Endodermal cell (in vitro differentiated cells): ENCODE results near the gene HPCAL1. TPM values are rescaled to one million over a fixed set of nuclear protein-coding genes. Genes with fewer than 3 reads are reported as not detected.

Experiments used
- DNase-seq: peaks from one replicate; pipeline ENCODE4 v3.0.0-alpha.2; 2017
- H3K27ac ChIP-seq: 2 replicates; pipeline ENCODE4 v1.5.1; 2013; ENCODE audit warnings: mild to moderate bottlenecking, low read depth, low read length, moderate library complexity
- H3K27me3 ChIP-seq: 2 replicates; pipeline ENCODE4 v1.6.1; 2013; ENCODE audit warnings: mild to moderate bottlenecking, low read length, moderate library complexity; ENCODE audit not compliant: insufficient read depth, control insufficient read depth, poor library complexity, severe bottlenecking
- H3K36me3 ChIP-seq: 2 replicates; pipeline ENCODE4 v1.7.0; 2013; ENCODE audit warnings: mild to moderate bottlenecking, low read length, moderate library complexity; ENCODE audit not compliant: control insufficient read depth, insufficient read depth
- H3K4me1 ChIP-seq: one replicate; pipeline ENCODE4 v1.7.0; 2013; ENCODE audit warnings: low read length; ENCODE audit not compliant: control insufficient read depth, insufficient read depth
- H3K4me3 ChIP-seq: 2 replicates; pipeline ENCODE4 v1.5.1; 2013; ENCODE audit warnings: mild to moderate bottlenecking, low read length, moderate library complexity
- H3K9ac ChIP-seq: 2 replicates; pipeline ENCODE4 v1.6.1; 2013; ENCODE audit warnings: mild to moderate bottlenecking, low read length, moderate library complexity; ENCODE audit not compliant: poor library complexity, severe bottlenecking; ENCODE audit errors: extremely low read depth
- H3K9me3 ChIP-seq: 2 replicates; pipeline ENCODE4 v1.6.1; 2013; ENCODE audit warnings: mild to moderate bottlenecking, low read length, moderate library complexity; ENCODE audit not compliant: control insufficient read depth
- H3K27ac Mint-ChIP-seq: 2 replicates; pipeline ENCODE4 v1.8.0; 2020; ENCODE audit warnings: mixed read lengths
- H3K27me3 Mint-ChIP-seq: 2 replicates; pipeline ENCODE4 v1.8.0; 2021; ENCODE audit warnings: mild to moderate bottlenecking, mixed read lengths; ENCODE audit not compliant: insufficient read depth
- H3K36me3 Mint-ChIP-seq: 2 replicates; pipeline ENCODE4 v1.8.0; 2020; ENCODE audit warnings: low read depth, mixed read lengths
- H3K4me1 Mint-ChIP-seq: 2 replicates; pipeline ENCODE4 v1.8.0; 2020; ENCODE audit warnings: mixed read lengths
- H3K4me3 Mint-ChIP-seq: 2 replicates; pipeline ENCODE4 v1.8.0; 2020; ENCODE audit warnings: mild to moderate bottlenecking, moderate library complexity, mixed read lengths
- H3K9me3 Mint-ChIP-seq: 2 replicates; pipeline ENCODE4 v1.8.0; 2020; ENCODE audit warnings: mild to moderate bottlenecking, mixed read lengths
- CTCF ChIP-seq: fragments of 200-600 bp; sonication (generic); conservative IDR thresholded peaks from 2 replicates; pipeline ENCODE4 v1.5.0; 2021; ENCODE audit warnings: antibody characterized with exemption, mild to moderate bottlenecking
- WGBS, 2 experiments: methylation state at CpG; one replicate each; pipeline versions ENCODE4 v1.1.5 to v1.1.7; 2013; ENCODE audit warnings: missing lambda C conversion rate in 2 of 2, mixed read lengths in 1 of 2; ENCODE audit not compliant: insufficient coverage in 1 of 2, insufficient read length in 1 of 2; 5-methylcytosine and 5-hydroxymethylcytosine counted together
- total RNA-seq, 2 donors: library from RNA; stranded (reverse); fragmentation: NEBNext Ultra II Directional in 1 of 2; extraction: Animal tissue kit (Norgen Biotek cat#: 25700) in 1 of 2; gene quantifications; 2 replicates in 1 of 2; 3 replicates in 1 of 2; pipeline ENCODE4 v1.2.1, GENCODE V29; 2021

HPCAL1 gene
- total RNA-seq, 2 donors from 2014 or later: 6.8 to 8.1 TPM

- peak; percentile 69 for DNase-seq
- WGBS, 2 experiments: 90 to 100% methylated on average over 4 to 13 of the region's 13 CpGs
Observed at GRCh38 chr2:10374362-10374943, 71.7 kb downstream of the HPCAL1 start.

GRCh38 chr2:10375570-10376281 lies 73.0 kb downstream of the HPCAL1 start:
- peaks cover 18% of the 10 kb centered on the region for H3K4me1 Mint-ChIP-seq
- H3K27ac Mint-ChIP-seq: no peak overlapping the region
- no peak for TF ChIP-seq CTCF
- H3K27ac ChIP-seq: peak overlapping the region; percentile 60
- H3K9me3 ChIP-seq: no peaks in the 10 kb centered on the region
- H3K27me3 ChIP-seq: no peaks in the 10 kb centered on the region
- no peak for DNase-seq
- H3K36me3 ChIP-seq: no peaks in the 10 kb centered on the region
- no peaks in the 10 kb centered on the region for H3K4me1 ChIP-seq
- no peak overlapping the region for H3K4me3 Mint-ChIP-seq
- no peaks in the 10 kb centered on the region for H3K27me3 Mint-ChIP-seq
- H3K9ac ChIP-seq: no peak overlapping the region
- H3K4me3 ChIP-seq: no peak overlapping the region
- H3K36me3 Mint-ChIP-seq: no peaks in the 10 kb centered on the region
- whole genome bisulfite sequencing, 2 experiments: 74 to 84% methylated on average over 5 to 9 of the region's 9 CpGs
- no peaks in the 10 kb centered on the region for H3K9me3 Mint-ChIP-seq

More at GRCh38 chr2:10374362-10374943, 71.7 kb downstream of the HPCAL1 start:
- no peaks in the 10 kb centered on the region for H3K36me3 Mint-ChIP-seq
- H3K4me3 Mint-ChIP-seq: no peak overlapping the region
- H3K4me3 ChIP-seq: no peak overlapping the region
- peak; percentile 58 for TF ChIP-seq CTCF
- no peak overlapping the region for H3K27ac ChIP-seq
- H3K27ac Mint-ChIP-seq: no peak overlapping the region
- H3K27me3 Mint-ChIP-seq: no peaks in the 10 kb centered on the region
- H3K27me3 ChIP-seq: no peaks in the 10 kb centered on the region
- H3K4me1 ChIP-seq: no peaks in the 10 kb centered on the region
- H3K9me3 Mint-ChIP-seq: no peaks in the 10 kb centered on the region
- no peaks in the 10 kb centered on the region for H3K36me3 ChIP-seq
- no peak overlapping the region for H3K9ac ChIP-seq
- H3K9me3 ChIP-seq: no peaks in the 10 kb centered on the region
- peaks cover 18% of the 10 kb centered on the region for H3K4me1 Mint-ChIP-seq

GRCh38 chr2:10377052-10377746 lies 74.5 kb downstream of the HPCAL1 start:
- DNase-seq: no peak
- Histone ChIP-seq H3K27me3 (no peaks in the 10 kb centered on the region), H3K27ac (no peak overlapping the region), H3K9ac (no peak overlapping the region), H3K9me3 (no peaks in the 10 kb centered on the region), H3K36me3 (no peaks in the 10 kb centered on the region), H3K4me1 (no peaks in the 10 kb centered on the region), H3K4me3 (no peak overlapping the region)
- WGBS, 2 experiments: 82 to 92% methylated on average over 7 to 21 of the region's 21 CpGs
- Mint-ChIP-seq H3K4me3 (no peak overlapping the region), H3K27me3 (no peaks in the 10 kb centered on the region), H3K36me3 (no peaks in the 10 kb centered on the region), H3K9me3 (no peaks in the 10 kb centered on the region), H3K27ac (no peak overlapping the region), H3K4me1 (peaks cover 27% of the 10 kb centered on the region)
- TF ChIP-seq CTCF: no peak
